GM23338 (cell line): Measurements from ENCODE around the gene HKDC1.

Experiments
- EZH2 ChIP-seq: fragments of 200-600 bp; sonication (generic); IDR thresholded peaks from one replicate; pipeline ENCODE4 v1.8.0; 2017; ENCODE audit warnings: antibody characterized with exemption, mild to moderate bottlenecking, low read depth; ENCODE audit not compliant: unreplicated experiment
- EZH2phosphoT487 ChIP-seq: fragments of 200-600 bp; sonication (generic); IDR thresholded peaks from one replicate; pipeline ENCODE4 v1.8.1; 2018; ENCODE audit warnings: antibody characterized with exemption; ENCODE audit not compliant: unreplicated experiment
- POLR2AphosphoS5 ChIP-seq: IDR thresholded peaks from 2 replicates; pipeline ENCODE4 v1.6.1; 2016; ENCODE audit warnings: antibody characterized with exemption, low read depth
- STAT1 ChIP-seq: IDR thresholded peaks from one replicate; pipeline ENCODE4 v1.6.1; 2016; ENCODE audit warnings: antibody characterized with exemption; ENCODE audit not compliant: unreplicated experiment
- TF ChIP-seq, protein P1 (sequence below), 2 experiments: fragments of 200-600 bp in 1 of 2; sonication (generic) in 1 of 2; conservative IDR thresholded peaks; 2 replicates each; pipeline versions ENCODE4 v1.5.1 to v1.6.1; 2016 to 2017; ENCODE audit warnings: antibody characterized with exemption in 2 of 2, low read depth in 2 of 2, mild to moderate bottlenecking in 2 of 2, moderate library complexity in 1 of 2
- TF ChIP-seq, protein P2 (sequence below): IDR thresholded peaks from one replicate; pipeline ENCODE4 v1.6.1; 2018; ENCODE audit warnings: antibody characterized with exemption; ENCODE audit not compliant: unreplicated experiment

DNA sequence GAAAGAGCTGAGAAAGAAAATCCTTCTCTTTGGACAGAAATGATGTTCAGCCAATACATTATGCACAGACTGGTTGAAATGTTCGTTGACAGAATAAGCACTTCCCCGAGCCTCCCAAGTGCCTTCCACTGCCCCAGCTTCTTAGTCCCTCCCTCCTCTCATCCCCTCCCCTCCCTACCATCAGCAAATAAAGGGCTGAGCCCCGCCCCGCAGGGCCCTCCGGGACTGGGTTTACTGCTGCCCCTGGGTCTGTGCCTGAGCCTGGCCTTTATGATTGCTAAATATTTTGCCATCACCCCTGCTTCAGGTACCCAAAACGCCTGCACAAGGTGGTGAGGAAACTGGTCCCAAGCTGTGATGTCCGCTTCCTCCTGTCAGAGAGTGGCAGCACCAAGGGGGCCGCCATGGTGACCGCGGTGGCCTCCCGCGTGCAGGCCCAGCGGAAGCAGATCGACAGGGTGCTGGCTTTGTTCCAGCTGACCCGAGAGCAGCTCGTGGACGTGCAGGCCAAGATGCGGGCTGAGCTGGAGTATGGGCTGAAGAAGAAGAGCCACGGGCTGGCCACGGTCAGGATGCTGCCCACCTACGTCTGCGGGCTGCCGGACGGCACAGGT, 28.1 kb downstream of the HKDC1 start:
- TF ChIP-seq EZH2 (no peak), POLR2AphosphoS5 (no peak), EZH2phosphoT487 (no peak), STAT1 (no peak)
- TF ChIP-seq, protein P1, sequence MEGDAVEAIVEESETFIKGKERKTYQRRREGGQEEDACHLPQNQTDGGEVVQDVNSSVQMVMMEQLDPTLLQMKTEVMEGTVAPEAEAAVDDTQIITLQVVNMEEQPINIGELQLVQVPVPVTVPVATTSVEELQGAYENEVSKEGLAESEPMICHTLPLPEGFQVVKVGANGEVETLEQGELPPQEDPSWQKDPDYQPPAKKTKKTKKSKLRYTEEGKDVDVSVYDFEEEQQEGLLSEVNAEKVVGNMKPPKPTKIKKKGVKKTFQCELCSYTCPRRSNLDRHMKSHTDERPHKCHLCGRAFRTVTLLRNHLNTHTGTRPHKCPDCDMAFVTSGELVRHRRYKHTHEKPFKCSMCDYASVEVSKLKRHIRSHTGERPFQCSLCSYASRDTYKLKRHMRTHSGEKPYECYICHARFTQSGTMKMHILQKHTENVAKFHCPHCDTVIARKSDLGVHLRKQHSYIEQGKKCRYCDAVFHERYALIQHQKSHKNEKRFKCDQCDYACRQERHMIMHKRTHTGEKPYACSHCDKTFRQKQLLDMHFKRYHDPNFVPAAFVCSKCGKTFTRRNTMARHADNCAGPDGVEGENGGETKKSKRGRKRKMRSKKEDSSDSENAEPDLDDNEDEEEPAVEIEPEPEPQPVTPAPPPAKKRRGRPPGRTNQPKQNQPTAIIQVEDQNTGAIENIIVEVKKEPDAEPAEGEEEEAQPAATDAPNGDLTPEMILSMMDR (conservative IDR thresholded peaks at IDR 0.05; ENCODE audit: low read depth in 2 of 2): no peak
- TF ChIP-seq, protein P2, sequence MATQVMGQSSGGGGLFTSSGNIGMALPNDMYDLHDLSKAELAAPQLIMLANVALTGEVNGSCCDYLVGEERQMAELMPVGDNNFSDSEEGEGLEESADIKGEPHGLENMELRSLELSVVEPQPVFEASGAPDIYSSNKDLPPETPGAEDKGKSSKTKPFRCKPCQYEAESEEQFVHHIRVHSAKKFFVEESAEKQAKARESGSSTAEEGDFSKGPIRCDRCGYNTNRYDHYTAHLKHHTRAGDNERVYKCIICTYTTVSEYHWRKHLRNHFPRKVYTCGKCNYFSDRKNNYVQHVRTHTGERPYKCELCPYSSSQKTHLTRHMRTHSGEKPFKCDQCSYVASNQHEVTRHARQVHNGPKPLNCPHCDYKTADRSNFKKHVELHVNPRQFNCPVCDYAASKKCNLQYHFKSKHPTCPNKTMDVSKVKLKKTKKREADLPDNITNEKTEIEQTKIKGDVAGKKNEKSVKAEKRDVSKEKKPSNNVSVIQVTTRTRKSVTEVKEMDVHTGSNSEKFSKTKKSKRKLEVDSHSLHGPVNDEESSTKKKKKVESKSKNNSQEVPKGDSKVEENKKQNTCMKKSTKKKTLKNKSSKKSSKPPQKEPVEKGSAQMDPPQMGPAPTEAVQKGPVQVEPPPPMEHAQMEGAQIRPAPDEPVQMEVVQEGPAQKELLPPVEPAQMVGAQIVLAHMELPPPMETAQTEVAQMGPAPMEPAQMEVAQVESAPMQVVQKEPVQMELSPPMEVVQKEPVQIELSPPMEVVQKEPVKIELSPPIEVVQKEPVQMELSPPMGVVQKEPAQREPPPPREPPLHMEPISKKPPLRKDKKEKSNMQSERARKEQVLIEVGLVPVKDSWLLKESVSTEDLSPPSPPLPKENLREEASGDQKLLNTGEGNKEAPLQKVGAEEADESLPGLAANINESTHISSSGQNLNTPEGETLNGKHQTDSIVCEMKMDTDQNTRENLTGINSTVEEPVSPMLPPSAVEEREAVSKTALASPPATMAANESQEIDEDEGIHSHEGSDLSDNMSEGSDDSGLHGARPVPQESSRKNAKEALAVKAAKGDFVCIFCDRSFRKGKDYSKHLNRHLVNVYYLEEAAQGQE: no peak
